ENCODE data around the gene BCL11B. TPM values are rescaled to one million over a fixed set of nuclear protein-coding genes. Genes with fewer than 3 reads are reported as not detected.

BCL11B gene
- total and polyA plus RNA-seq, 4 donors, result 0.20 to 2.3 (median 0.66) TPM

DNA sequence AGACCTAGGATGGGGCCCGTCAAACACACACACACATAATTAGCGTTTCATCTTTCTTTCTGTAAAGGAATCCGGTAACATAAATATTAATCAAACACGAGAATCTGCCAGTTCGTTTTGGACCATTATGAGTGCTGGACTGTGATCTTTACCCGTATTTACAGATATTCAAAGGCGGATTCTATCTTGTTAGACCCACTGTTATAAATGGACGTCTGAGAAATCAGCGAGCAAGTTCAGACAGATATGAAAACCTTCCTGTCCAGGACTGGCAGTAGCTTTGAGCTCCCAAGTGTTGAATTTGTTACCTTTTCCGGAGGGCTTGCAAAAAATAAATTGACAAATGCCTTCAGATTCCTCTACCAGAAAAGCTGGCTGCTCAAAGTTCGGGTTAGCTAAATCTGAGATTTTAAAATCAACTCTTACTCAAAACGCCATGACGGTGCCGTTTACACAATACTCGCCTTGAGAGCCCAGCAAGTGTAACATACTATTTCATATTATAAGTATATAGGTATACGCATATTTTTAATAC, 27.6 kb downstream of the BCL11B start:
- ATAC-seq (ENCODE audit: insufficient read depth, low FRiP score), result no peak
- Histone ChIP-seq H3K4me1 (ENCODE audit: control insufficient read depth in 5 of 5, insufficient read depth in 5 of 5, low read length in 5 of 5) (peaks cover 0 to 73% (median 14%) of the 10 kb centered on the region in 5 donors), H3K27me3 (ENCODE audit: control insufficient read depth in 3 of 3, insufficient read depth in 3 of 3, low read length in 2 of 3) (peaks cover 0 to 15% (median 7%) of the 10 kb centered on the region in 3 donors), H3K9ac (ENCODE audit: insufficient read depth in 1 of 2, low read length in 2 of 2) (peak overlapping the region in 1 of 2 donors; percentile 9), H3K36me3 (ENCODE audit: control insufficient read depth in 4 of 4, insufficient read depth in 4 of 4, low read length in 4 of 4) (no peaks in the 10 kb centered on the region), H3K4me3 (no peak overlapping the region), H3K27ac (ENCODE audit: low read depth in 1 of 2, low read length in 1 of 2) (no peak overlapping the region), H3K9me3 (ENCODE audit: control insufficient read depth in 4 of 4, insufficient read depth in 3 of 4, low read length in 3 of 4) (peaks cover 0 to 2% (median 0%) of the 10 kb centered on the region in 4 donors)
- TF ChIP-seq, protein P1, sequence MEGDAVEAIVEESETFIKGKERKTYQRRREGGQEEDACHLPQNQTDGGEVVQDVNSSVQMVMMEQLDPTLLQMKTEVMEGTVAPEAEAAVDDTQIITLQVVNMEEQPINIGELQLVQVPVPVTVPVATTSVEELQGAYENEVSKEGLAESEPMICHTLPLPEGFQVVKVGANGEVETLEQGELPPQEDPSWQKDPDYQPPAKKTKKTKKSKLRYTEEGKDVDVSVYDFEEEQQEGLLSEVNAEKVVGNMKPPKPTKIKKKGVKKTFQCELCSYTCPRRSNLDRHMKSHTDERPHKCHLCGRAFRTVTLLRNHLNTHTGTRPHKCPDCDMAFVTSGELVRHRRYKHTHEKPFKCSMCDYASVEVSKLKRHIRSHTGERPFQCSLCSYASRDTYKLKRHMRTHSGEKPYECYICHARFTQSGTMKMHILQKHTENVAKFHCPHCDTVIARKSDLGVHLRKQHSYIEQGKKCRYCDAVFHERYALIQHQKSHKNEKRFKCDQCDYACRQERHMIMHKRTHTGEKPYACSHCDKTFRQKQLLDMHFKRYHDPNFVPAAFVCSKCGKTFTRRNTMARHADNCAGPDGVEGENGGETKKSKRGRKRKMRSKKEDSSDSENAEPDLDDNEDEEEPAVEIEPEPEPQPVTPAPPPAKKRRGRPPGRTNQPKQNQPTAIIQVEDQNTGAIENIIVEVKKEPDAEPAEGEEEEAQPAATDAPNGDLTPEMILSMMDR (IDR thresholded peaks at IDR 0.05; ENCODE audit: control extremely low read depth, extremely low read depth), result no peak
- no peak for DNase-seq
- WGBS, 2 donors, result 61 to 71% methylated on average over 16 of the region's 16 CpGs

GRCh38 chr14:99242816-99243721, 28.9 kb downstream of the BCL11B start:
- DNase-seq (no peak), ATAC-seq (ENCODE audit: insufficient read depth, low FRiP score) (no peak)
- Histone ChIP-seq H3K36me3 (ENCODE audit: control insufficient read depth in 4 of 4, insufficient read depth in 4 of 4, low read length in 4 of 4) (no peaks in the 10 kb centered on the region), H3K27me3 (ENCODE audit: control insufficient read depth in 3 of 3, insufficient read depth in 3 of 3, low read length in 2 of 3) (peaks cover 0 to 15% (median 7%) of the 10 kb centered on the region in 3 donors), H3K4me3 (no peak overlapping the region), H3K27ac (ENCODE audit: low read depth in 1 of 2, low read length in 1 of 2) (no peak overlapping the region), H3K9ac (ENCODE audit: insufficient read depth in 1 of 2, low read length in 2 of 2) (no peak overlapping the region), H3K4me1 (ENCODE audit: control insufficient read depth in 5 of 5, insufficient read depth in 5 of 5, low read length in 5 of 5) (peaks cover 0 to 76% (median 14%) of the 10 kb centered on the region in 5 donors), H3K9me3 (ENCODE audit: control insufficient read depth in 4 of 4, insufficient read depth in 3 of 4, low read length in 3 of 4) (no peaks in the 10 kb centered on the region)
- TF ChIP-seq, protein P1 (IDR thresholded peaks at IDR 0.05; ENCODE audit: control extremely low read depth, extremely low read depth), result no peak
- 68 to 71% methylated on average over 10 of the region's 10 CpGs for WGBS, 2 donors

DNA sequence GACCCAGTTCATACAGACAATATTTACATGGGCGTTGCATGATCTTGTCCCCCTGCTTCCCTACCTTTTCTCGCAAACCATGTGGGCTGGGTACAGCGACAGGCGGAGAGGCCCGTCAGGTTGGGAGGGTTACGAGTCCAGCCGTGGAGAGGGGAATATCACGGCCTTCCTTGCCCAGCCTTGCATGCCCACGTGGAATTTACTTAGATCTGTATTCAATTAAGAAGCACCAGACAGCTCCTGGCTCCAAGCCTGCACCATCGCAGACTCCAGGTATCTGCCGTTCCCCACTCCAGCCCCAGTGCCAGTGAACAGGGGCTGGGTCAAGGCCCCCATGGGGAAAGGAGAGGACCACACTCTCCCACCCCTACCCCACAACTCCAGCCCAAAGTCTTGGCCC, 29.8 kb downstream of the BCL11B start:
- Histone ChIP-seq H3K4me3 (no peak overlapping the region), H3K36me3 (ENCODE audit: control insufficient read depth in 4 of 4, insufficient read depth in 4 of 4, low read length in 4 of 4) (no peaks in the 10 kb centered on the region), H3K27ac (ENCODE audit: low read depth in 1 of 2, low read length in 1 of 2) (no peak overlapping the region), H3K9me3 (ENCODE audit: control insufficient read depth in 4 of 4, insufficient read depth in 3 of 4, low read length in 3 of 4) (no peaks in the 10 kb centered on the region), H3K9ac (ENCODE audit: insufficient read depth in 1 of 2, low read length in 2 of 2) (no peak overlapping the region), H3K4me1 (ENCODE audit: control insufficient read depth in 5 of 5, insufficient read depth in 5 of 5, low read length in 5 of 5) (peaks cover 0 to 69% (median 14%) of the 10 kb centered on the region in 5 donors), H3K27me3 (ENCODE audit: control insufficient read depth in 3 of 3, insufficient read depth in 3 of 3, low read length in 2 of 3) (peaks cover 0 to 15% (median under 1%) of the 10 kb centered on the region in 3 donors)
- 68 to 75% methylated on average over 11 of the region's 11 CpGs for WGBS, 2 donors
- DNase-seq (no peak), ATAC-seq (ENCODE audit: insufficient read depth, low FRiP score) (no peak)
- TF ChIP-seq, protein P1 (IDR thresholded peaks at IDR 0.05; ENCODE audit: control extremely low read depth, extremely low read depth), result no peak

Data from lung (tissue), 12 donors.